Amniotic stem cell (primary cell): ENCODE measurements around the gene BRCA2.

Experiments used
- DNase-seq: peaks from one replicate; lab custom pipeline; 2025; lab: John Stamatoyannopoulos, UW

BRCA2 gene

DNA sequence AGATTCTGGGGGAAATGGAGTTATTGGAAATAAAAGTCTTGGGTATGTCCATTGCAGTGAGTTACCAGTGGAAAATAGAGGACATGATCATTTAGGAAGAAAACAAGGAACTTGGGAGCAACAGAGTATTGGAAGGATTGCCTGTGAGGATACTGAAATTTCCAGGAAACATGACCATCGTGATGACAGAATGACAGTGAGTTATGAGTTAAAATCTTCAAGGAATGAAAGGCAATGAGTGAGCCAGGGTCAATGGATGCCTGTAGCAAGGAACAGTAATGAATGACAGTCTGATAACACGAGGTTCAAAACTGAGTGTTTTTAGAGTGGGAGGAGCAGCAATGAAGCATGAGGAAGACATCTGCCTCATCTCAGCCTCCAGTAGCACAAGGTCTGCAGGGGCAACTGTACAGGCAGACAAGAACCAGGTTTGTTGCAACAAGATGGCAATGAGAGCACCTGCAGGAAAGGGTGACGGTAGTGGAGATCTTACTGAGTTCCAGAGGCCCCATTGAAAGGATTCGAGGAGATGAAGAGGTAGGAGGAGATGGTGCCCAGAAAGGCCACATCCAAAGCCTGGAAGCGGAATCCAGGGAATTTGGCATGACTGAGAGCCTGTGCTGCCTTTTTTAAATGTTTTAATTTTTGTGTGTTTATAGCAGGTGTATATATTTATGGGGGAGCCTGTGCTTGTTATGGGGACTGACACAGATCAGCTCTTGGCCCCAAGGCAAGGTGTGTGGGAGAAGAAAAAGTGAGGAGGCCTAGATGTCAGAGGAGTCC lies 68.7 kb downstream of the BRCA2 start:
- no peak for DNase-seq

- no peak for DNase-seq
These were observed 69.4 kb downstream of the BRCA2 start for GRCh38 chr13:32384702-32385101.

DNA sequence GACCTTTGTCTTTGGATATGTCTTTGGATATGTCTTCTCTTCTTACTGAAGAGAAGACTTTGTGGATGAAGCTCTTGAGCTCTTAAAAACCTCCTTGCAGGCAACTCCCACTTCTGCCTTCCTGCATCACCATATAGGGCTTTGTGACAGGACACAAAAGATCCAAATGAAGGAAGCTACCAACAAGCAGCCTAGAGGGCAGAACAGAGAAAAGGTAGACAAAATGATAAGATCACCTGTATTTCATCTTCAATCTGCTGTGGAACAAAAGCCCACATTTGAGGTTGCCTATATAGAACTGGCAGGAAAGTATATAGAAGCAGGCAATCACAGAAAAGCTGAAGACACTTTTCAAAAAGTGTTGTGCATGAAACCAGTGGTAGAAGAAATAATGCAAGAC lies 70.1 kb downstream of the BRCA2 start:
- DNase-seq, result no peak

DNA sequence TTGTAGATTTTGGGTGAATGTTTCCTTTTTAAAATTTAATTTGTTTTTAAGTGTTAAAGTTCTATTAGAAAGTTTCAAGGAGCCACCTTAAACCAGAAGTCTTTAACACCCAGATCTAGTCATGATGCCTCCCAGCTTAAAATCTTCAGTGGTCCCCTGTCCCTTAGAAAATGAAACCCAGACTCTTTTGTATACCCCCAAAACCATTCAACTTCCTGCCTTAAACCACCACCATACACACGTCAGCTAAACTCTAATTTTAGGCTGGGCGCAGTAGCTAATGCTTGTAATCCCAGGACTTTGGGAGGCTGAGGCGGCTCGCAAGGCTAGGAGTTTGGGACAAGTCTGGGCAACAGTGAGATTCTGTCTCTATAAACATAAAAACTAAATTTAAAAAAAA lies 74.7 kb downstream of the BRCA2 start:
- no peak for DNase-seq

GRCh38 chr13:32390484-32390883 lies 75.2 kb downstream of the BRCA2 start:
- no peak for DNase-seq

GRCh38 chr13:32391101-32391619 lies 75.9 kb downstream of the BRCA2 start:
- DNase-seq, result no peak

- no peak for DNase-seq
These were observed 87.8 kb downstream of the BRCA2 start for GRCh38 chr13:32403108-32403507.

GRCh38 chr13:32407854-32408253 lies 92.5 kb downstream of the BRCA2 start:
- no peak for DNase-seq

DNA sequence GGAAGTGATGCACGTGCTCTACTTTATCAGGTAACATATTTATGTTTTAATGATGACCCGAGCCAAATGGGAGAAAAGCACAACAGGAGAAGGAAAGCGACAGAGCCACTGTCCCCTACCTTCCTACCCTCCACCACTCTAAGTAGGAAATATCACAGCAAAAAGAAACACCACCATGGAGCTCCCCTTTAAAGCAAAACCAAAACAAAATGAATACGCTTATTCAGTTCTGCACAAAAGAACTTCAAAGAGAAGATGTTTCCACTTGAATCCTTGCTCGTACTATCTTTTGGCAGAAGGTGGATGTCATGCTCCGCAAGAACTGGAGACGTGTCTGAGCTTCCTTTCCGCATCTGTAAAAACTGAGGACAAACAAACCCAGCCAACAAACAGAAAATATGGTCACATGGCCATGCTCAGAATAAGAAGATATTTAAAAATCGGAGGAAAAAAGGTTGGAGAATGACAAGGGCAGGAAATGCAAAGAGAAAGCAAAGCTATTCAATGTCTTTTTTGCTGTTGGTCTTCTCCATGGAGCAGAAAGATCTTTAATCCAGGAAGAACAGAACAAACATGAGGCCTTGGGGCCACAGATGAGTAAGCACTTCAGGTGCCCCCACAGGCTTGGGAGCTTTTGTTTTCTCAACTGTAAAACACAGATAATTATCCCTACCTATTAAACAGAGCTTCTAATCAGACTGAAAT lies 93.1 kb downstream of the BRCA2 start:
- DNase-seq, result no peak

- DNase-seq, result no peak
These were observed 93.6 kb downstream of the BRCA2 start for GRCh38 chr13:32409001-32409313.

GRCh38 chr13:32409561-32410421 lies 94.5 kb downstream of the BRCA2 start:
- no peak for DNase-seq

GRCh38 chr13:32413284-32413683 lies 98.0 kb downstream of the BRCA2 start:
- DNase-seq, result no peak

GRCh38 chr13:32414580-32414979 lies 99.3 kb downstream of the BRCA2 start:
- DNase-seq, result no peak

- no peak for DNase-seq
These were observed 99.7 kb downstream of the BRCA2 start for GRCh38 chr13:32415019-32415418.

- no peak for DNase-seq
These were observed 102.7 kb downstream of the BRCA2 start for GRCh38 chr13:32417995-32418394.

- DNase-seq, result no peak
These were observed 104.6 kb downstream of the BRCA2 start for GRCh38 chr13:32419862-32420261.

DNA sequence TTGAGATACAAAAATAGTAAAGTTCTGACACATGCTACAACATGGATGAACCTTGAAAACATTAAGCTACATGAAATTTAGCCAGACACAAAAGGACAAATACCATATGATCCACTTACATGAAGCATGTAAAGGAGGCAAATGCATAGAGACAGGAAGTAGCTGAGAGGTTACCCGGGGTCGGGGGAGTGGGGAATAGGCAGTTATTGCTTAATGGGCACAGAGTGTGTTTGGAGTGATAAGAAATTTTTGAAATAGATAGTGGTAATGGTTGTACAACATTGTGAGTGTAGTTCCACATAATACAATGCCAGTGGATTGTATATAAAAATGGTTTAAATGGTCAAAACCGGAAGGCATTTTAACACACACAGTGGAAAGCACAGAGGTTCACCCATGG lies 108.3 kb downstream of the BRCA2 start:
- no peak for DNase-seq

DNA sequence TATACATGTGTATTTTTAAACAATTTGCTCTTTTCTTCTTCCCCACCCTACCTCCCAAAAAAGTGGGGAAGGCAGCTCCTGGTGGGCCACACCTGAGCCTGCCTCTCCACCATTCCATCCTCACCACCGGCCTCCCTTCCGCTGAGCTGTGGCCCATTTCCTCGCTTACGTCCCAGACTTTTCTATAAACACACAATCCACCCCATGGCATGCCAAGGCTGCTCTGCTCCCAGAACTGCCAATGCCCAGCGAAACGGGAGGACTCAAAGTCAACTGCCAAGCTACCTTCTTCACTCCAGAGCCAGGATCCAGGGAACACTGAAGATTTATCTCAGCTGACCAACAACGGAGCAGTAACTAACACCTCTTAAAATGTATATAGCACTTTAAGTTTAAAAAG lies 109.8 kb downstream of the BRCA2 start:
- DNase-seq, result no peak

DNA sequence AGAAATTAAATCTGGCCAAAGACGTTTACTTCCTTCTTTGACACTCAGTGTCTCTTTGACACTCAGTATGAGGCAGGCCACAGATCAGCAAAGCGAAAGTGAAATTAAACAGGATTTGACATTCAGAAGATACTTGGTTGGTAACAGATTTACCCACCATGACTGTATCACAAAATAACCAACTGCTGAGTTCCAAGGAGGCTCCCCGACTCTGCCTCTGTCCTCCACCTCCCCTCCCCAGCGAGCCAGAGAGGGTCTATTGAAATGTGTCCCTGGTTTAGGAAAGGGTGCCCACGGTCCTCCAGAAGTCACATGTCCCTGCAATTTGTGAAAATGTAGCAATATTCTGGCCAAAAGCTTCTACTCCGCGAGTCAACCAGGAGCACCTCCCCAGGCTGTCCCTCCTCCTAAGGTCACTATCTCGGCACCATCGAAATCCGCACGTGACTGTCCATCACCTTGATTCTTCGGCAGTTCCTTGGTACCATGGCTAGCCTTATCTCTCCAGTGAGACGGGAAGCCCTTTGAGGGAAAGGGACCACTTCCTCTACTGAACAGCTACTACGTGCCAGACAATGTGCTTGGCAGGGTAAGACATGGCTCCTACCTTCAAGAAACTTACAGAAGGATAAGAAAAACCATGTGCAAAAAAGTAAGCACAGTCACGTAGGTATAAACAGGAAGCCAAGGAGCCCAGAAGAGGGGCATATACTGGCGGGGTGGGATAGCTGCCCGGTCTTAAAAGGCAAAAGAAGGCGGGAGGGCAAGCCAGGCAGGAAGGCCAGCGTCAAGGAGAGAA lies 111.1 kb downstream of the BRCA2 start:
- DNase-seq, result no peak

GRCh38 chr13:32426990-32427851 lies 111.9 kb downstream of the BRCA2 start:
- no peak for DNase-seq
